Neural progenitor cell (in vitro differentiated cells): ENCODE results near the gene ABCC6. TPM values are rescaled to one million over a fixed set of nuclear protein-coding genes. Genes with fewer than 3 reads are reported as not detected.

Source experiments
- DNase-seq: peaks from one replicate; pipeline ENCODE4 v3.0.0-alpha.2; 2016; ENCODE audit warnings: low spot score
- H2AFZ ChIP-seq: fragments of 200-600 bp; sonication (generic); replicated peaks from 2 replicates; pipeline ENCODE4 v1.6.1; 2016; ENCODE audit warnings: antibody characterized with exemption
- H3F3A ChIP-seq: fragments of 200-600 bp; sonication (generic); 2 replicates; pipeline ENCODE4 v1.6.1; 2016; ENCODE audit warnings: antibody characterized with exemption, low read depth
- H3K27ac ChIP-seq: fragments of 200-600 bp; sonication (generic); 2 replicates; pipeline ENCODE4 v1.5.1; 2016; ENCODE audit warnings: mild to moderate bottlenecking
- H3K27me3 ChIP-seq: fragments of 200-600 bp; sonication (generic); 2 replicates; pipeline ENCODE4 v1.6.1; 2016; ENCODE audit warnings: mild to moderate bottlenecking, moderate library complexity
- H3K36me3 ChIP-seq: fragments of 200-600 bp; sonication (generic); 2 replicates; pipeline ENCODE4 v1.5.1; 2016
- H3K4me1 ChIP-seq: fragments of 200-600 bp; sonication (generic); 2 replicates; pipeline ENCODE4 v1.6.1; 2016; ENCODE audit warnings: mixed run types
- H3K4me2 ChIP-seq: fragments of 200-600 bp; sonication (generic); 2 replicates; pipeline ENCODE4 v1.6.1; 2016
- H3K4me3 ChIP-seq: fragments of 200-600 bp; sonication (generic); 2 replicates; pipeline ENCODE4 v1.5.1; 2016
- H3K79me2 ChIP-seq: fragments of 200-600 bp; sonication (generic); 2 replicates; pipeline ENCODE4 v1.6.1; 2016; ENCODE audit warnings: low read depth
- H3K9ac ChIP-seq: fragments of 200-600 bp; sonication (generic); 2 replicates; pipeline ENCODE4 v1.6.1; 2016
- H3K9me3 ChIP-seq: fragments of 200-600 bp; sonication (generic); 2 replicates; pipeline ENCODE4 v1.5.1; 2016; ENCODE audit warnings: low read depth
- H4K20me1 ChIP-seq: fragments of 200-600 bp; sonication (generic); 2 replicates; pipeline ENCODE4 v1.6.1; 2016; ENCODE audit warnings: low read depth
- H3K27ac Mint-ChIP-seq: 3 replicates; pipeline ENCODE4 v1.8.0; 2021; ENCODE audit warnings: mixed read lengths
- H3K27me3 Mint-ChIP-seq: 2 replicates; pipeline ENCODE4 v1.8.0; 2022; ENCODE audit warnings: low read depth, mild to moderate bottlenecking, inconsistent platforms, moderate library complexity, mixed read lengths; ENCODE audit not compliant: insufficient read depth
- H3K36me3 Mint-ChIP-seq: 3 replicates; pipeline ENCODE4 v1.8.0; 2021; ENCODE audit warnings: mixed read lengths
- H3K4me1 Mint-ChIP-seq: 3 replicates; pipeline ENCODE4 v1.8.0; 2021; ENCODE audit warnings: mixed read lengths
- H3K4me3 Mint-ChIP-seq: 3 replicates; pipeline ENCODE4 v1.8.0; 2021; ENCODE audit warnings: mild to moderate bottlenecking, moderate library complexity, mixed read lengths
- H3K9me3 Mint-ChIP-seq: 3 replicates; pipeline ENCODE4 v1.8.0; 2020; ENCODE audit warnings: mixed read lengths
- CTCF ChIP-seq: fragments of 200-600 bp; sonication (generic); IDR thresholded peaks from 2 replicates; pipeline ENCODE4 v1.5.1; 2017; ENCODE audit warnings: antibody characterized with exemption, mild to moderate bottlenecking
- EZH2 ChIP-seq: fragments of 200-600 bp; sonication (generic); IDR thresholded peaks from 2 replicates; pipeline ENCODE4 v1.6.1; 2017; ENCODE audit warnings: antibody characterized with exemption, mild to moderate bottlenecking, moderate library complexity
- EZH2phosphoT487 ChIP-seq: fragments of 200-600 bp; sonication (generic); IDR thresholded peaks from 2 replicates; pipeline ENCODE4 v1.6.1; 2017; ENCODE audit warnings: antibody characterized with exemption
- total RNA-seq: library from RNA; depleted of rRNA; stranded (reverse); fragments of >200 nt; gene quantifications from 2 replicates; pipeline ENCODE4 v1.2.3, GENCODE V29; 2015; ENCODE audit warnings: low replicate concordance

ABCC6 gene
- total RNA-seq, 1 donor from 2014 or later = 0.79 TPM

GRCh38 chr16:16158082-16158658, 65.1 kb downstream of the ABCC6 start:
- H3K27ac Mint-ChIP-seq = no peak overlapping the region
- Histone ChIP-seq H3K36me3 (no peaks in the 10 kb centered on the region), H3K4me1 (no peaks in the 10 kb centered on the region), H3K4me3 (no peak overlapping the region), H4K20me1 (no peaks in the 10 kb centered on the region), H3K4me2 (no peak overlapping the region), H3K27ac (no peak overlapping the region), H3K9me3 (peaks cover 6% of the 10 kb centered on the region), H3F3A (no peaks in the 10 kb centered on the region), H3K9ac (no peak overlapping the region), H2AFZ (no peak overlapping the region), H3K27me3 (no peaks in the 10 kb centered on the region), H3K79me2 (no peaks in the 10 kb centered on the region)
- no peaks in the 10 kb centered on the region for H3K36me3 Mint-ChIP-seq
- H3K4me1 Mint-ChIP-seq = no peaks in the 10 kb centered on the region
- no peak overlapping the region for H3K4me3 Mint-ChIP-seq
- peaks cover 4% of the 10 kb centered on the region for H3K27me3 Mint-ChIP-seq
- H3K9me3 Mint-ChIP-seq = peaks cover 45% of the 10 kb centered on the region
- TF ChIP-seq CTCF = no peak
- TF ChIP-seq EZH2 = no peak
- TF ChIP-seq EZH2phosphoT487 = no peak
- no peak for DNase-seq

GRCh38 chr16:16157166-16157565, 66.1 kb downstream of the ABCC6 start:
- no peaks in the 10 kb centered on the region for H4K20me1 ChIP-seq
- no peak overlapping the region for H3K27ac Mint-ChIP-seq
- peaks cover 41% of the 10 kb centered on the region for H3K9me3 Mint-ChIP-seq
- no peak overlapping the region for H3K4me2 ChIP-seq
- DNase-seq = no peak
- H3K4me3 Mint-ChIP-seq = no peak overlapping the region
- no peaks in the 10 kb centered on the region for H3K4me1 Mint-ChIP-seq
- no peaks in the 10 kb centered on the region for H3K27me3 ChIP-seq
- H3K36me3 Mint-ChIP-seq = no peaks in the 10 kb centered on the region
- no peak overlapping the region for H3K9ac ChIP-seq
- no peaks in the 10 kb centered on the region for H3F3A ChIP-seq
- H3K79me2 ChIP-seq = no peaks in the 10 kb centered on the region
- H3K4me1 ChIP-seq = no peaks in the 10 kb centered on the region
- H3K27me3 Mint-ChIP-seq = peaks cover 4% of the 10 kb centered on the region
- TF ChIP-seq EZH2 (no peak), CTCF (no peak), EZH2phosphoT487 (no peak)
- H3K4me3 ChIP-seq = no peak overlapping the region
- H3K36me3 ChIP-seq = no peaks in the 10 kb centered on the region
- H2AFZ ChIP-seq = no peak overlapping the region
- H3K27ac ChIP-seq = no peak overlapping the region
- H3K9me3 ChIP-seq = peaks cover 6% of the 10 kb centered on the region

- Histone ChIP-seq H3K27me3 (no peaks in the 10 kb centered on the region), H3K79me2 (no peaks in the 10 kb centered on the region), H3F3A (no peaks in the 10 kb centered on the region), H3K4me2 (no peak overlapping the region), H3K36me3 (no peaks in the 10 kb centered on the region), H4K20me1 (no peaks in the 10 kb centered on the region), H2AFZ (no peak overlapping the region), H3K4me1 (no peaks in the 10 kb centered on the region), H3K4me3 (no peak overlapping the region), H3K9me3 (peaks cover 6% of the 10 kb centered on the region), H3K27ac (no peak overlapping the region), H3K9ac (no peak overlapping the region)
- TF ChIP-seq EZH2phosphoT487 (no peak), CTCF (no peak), EZH2 (no peak)
- Mint-ChIP-seq H3K4me1 (peaks cover 2% of the 10 kb centered on the region), H3K27ac (no peak overlapping the region), H3K4me3 (no peak overlapping the region), H3K27me3 (peaks cover 4% of the 10 kb centered on the region), H3K9me3 (peaks cover 29% of the 10 kb centered on the region), H3K36me3 (no peaks in the 10 kb centered on the region)
- DNase-seq = no peak
These were observed 68.1 kb downstream of the ABCC6 start for GRCh38 chr16:16155234-16155633.
